Esophagus muscularis mucosa (tissue), 4 donors: Measurements from ENCODE around the gene RIOK2. TPM values are rescaled to one million over a fixed set of nuclear protein-coding genes. Genes with fewer than 3 reads are reported as not detected.
"Not testable (repeated sequence)": the region's sequence is repeated elsewhere in the genome, so short reads cannot be mapped to it uniquely, and the experiment has no call there.

Experiments used
- DNase-seq: peaks from one replicate; pipeline ENCODE4 v3.0.0-alpha.2; 2017; ENCODE audit errors: extremely low spot score
- H3K27ac ChIP-seq, 4 donors: fragments of 200-600 bp; sonication (generic); replicated peaks in 1 of 4; 1 replicate in 3 of 4; 2 replicates in 1 of 4; pipeline ENCODE4 v1.5.1; 2016 to 2019; ENCODE audit warnings: mild to moderate bottlenecking in 1 of 4
- H3K27me3 ChIP-seq, 4 donors: fragments of 200-600 bp; sonication (generic); one replicate each; pipeline versions ENCODE4 v1.5.1 to v1.6.0; 2016 to 2019
- H3K36me3 ChIP-seq, 4 donors: fragments of 200-600 bp; sonication (generic); one replicate each; pipeline ENCODE4 v1.5.1; 2016 to 2019
- H3K4me1 ChIP-seq, 4 donors: fragments of 200-600 bp; sonication (generic); one replicate each; pipeline ENCODE4 v1.5.1; 2016 to 2019
- H3K4me3 ChIP-seq, 4 donors: fragments of 200-600 bp; sonication (generic); 1 replicate in 2 of 4; 2 replicates in 2 of 4; pipeline ENCODE4 v1.5.1; 2016 to 2019; ENCODE audit warnings: mild to moderate bottlenecking in 4 of 4, moderate library complexity in 1 of 4
- H3K9me3 ChIP-seq, 4 donors: fragments of 200-600 bp; sonication (generic); 1 replicate in 3 of 4; 2 replicates in 1 of 4; pipeline ENCODE4 v1.5.1; 2016 to 2019
- EP300 ChIP-seq: sonication (generic); formaldehyde crosslinking; IDR thresholded peaks from one replicate; pipeline ENCODE4 v1.6.1; 2017; ENCODE audit warnings: antibody characterized with exemption
- POLR2A ChIP-seq: fragments of 450-650 bp; IDR thresholded peaks from one replicate; pipeline ENCODE4 v1.6.1; 2017; ENCODE audit warnings: antibody characterized with exemption, moderate library complexity, mild to moderate bottlenecking, low read depth
- POLR2AphosphoS5 ChIP-seq, 2 donors: sonication (generic); formaldehyde crosslinking; IDR thresholded peaks; one replicate each; pipeline ENCODE4 v1.6.1; 2017; ENCODE audit warnings: antibody characterized with exemption in 2 of 2
- WGBS: methylation state at CpG from one replicate; pipeline ENCODE4 v1.1.5; 2018; 5-methylcytosine and 5-hydroxymethylcytosine counted together
- intact Hi-C: fragments of 100-400 bp; cut with DNase I; formaldehyde crosslinking; loops from one replicate; pipeline ENCODE4 v1.15.1; 2023
- total RNA-seq, 4 donors: library from RNA; depleted of rRNA; stranded (reverse); fragments of >200 nt; gene quantifications; one replicate each; pipeline versions ENCODE4 v1.1.0 to v1.2.1, GENCODE V29; 2016
- TF ChIP-seq, protein P1 (sequence below), 3 experiments: fragments of 200-600 bp in 2 of 3; fragments of 450-650 bp in 1 of 3; sonication (generic) in 2 of 3; IDR thresholded peaks; one replicate each; pipeline ENCODE4 v1.5.1; 2017 to 2019; ENCODE audit warnings: antibody characterized with exemption in 3 of 3, mild to moderate bottlenecking in 2 of 3, moderate library complexity in 1 of 3

Gene RIOK2
- total RNA-seq, 4 donors from 2014 or later: 9.4 to 28.8 (median 18.7) TPM

DNA sequence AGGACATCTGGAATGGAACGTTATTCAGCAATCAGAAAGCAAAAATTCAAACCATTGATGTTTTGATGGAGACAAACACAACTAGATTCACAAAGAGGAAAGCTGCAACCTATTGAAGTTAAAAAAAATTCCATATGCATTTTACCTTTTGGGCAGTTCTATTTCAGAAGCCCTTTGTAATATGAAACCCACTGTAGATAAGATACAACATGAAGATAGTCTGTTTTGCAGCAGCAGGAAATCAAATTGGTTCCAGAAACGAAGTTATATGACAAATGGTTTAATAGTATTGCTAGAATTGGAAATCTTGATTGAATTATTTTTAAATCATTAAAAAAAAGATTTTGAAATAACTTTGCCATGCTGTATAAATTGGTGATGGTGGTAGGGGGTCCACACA is 41.5 kb downstream of the RIOK2 start:
- intact Hi-C loops: no loop called here
- H3K36me3 ChIP-seq: no peaks in the 10 kb centered on the region
- H3K4me1 ChIP-seq: peaks cover 6 to 11% (median 7%) of the 10 kb centered on the region in 4 donors
- TF ChIP-seq POLR2AphosphoS5 (IDR thresholded peaks at IDR 0.05): no peak
- TF ChIP-seq POLR2A: no peak
- TF ChIP-seq, protein P1, sequence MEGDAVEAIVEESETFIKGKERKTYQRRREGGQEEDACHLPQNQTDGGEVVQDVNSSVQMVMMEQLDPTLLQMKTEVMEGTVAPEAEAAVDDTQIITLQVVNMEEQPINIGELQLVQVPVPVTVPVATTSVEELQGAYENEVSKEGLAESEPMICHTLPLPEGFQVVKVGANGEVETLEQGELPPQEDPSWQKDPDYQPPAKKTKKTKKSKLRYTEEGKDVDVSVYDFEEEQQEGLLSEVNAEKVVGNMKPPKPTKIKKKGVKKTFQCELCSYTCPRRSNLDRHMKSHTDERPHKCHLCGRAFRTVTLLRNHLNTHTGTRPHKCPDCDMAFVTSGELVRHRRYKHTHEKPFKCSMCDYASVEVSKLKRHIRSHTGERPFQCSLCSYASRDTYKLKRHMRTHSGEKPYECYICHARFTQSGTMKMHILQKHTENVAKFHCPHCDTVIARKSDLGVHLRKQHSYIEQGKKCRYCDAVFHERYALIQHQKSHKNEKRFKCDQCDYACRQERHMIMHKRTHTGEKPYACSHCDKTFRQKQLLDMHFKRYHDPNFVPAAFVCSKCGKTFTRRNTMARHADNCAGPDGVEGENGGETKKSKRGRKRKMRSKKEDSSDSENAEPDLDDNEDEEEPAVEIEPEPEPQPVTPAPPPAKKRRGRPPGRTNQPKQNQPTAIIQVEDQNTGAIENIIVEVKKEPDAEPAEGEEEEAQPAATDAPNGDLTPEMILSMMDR (IDR thresholded peaks at IDR 0.05): no peak
- H3K27me3 ChIP-seq: no peaks in the 10 kb centered on the region
- DNase-seq: no peak
- H3K27ac ChIP-seq: no peak overlapping the region
- no peaks in the 10 kb centered on the region for H3K9me3 ChIP-seq
- 75% methylated on average over 2 of the region's 2 CpGs for WGBS
- no peak overlapping the region for H3K4me3 ChIP-seq

DNA sequence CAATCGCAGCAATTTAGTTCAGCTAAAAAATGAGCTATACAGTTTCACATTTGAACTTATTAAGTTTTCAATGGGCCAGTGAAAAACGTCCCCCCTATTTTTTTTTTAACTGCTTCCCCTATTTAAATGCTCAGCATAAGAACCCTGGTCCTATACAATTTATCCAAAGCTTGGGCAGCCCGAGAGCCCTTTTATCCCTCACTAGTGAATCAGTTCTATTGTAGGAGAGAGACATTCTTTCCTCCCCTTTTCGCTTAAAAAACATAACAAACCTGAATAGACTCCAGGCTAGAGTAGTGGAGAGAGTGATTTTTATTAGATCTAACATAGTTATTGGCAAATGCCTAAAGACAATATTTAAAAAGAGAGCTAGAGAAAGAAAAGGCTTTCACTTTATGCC is 42.0 kb downstream of the RIOK2 start:
- no peak for DNase-seq
- no peaks in the 10 kb centered on the region for H3K36me3 ChIP-seq
- intact Hi-C loops: no loop called here
- TF ChIP-seq POLR2A: no peak
- TF ChIP-seq, protein P1 (IDR thresholded peaks at IDR 0.05): no peak
- no peak for TF ChIP-seq EP300
- no peak for TF ChIP-seq POLR2AphosphoS5 (IDR thresholded peaks at IDR 0.05)
- no peak overlapping the region for H3K4me3 ChIP-seq
- no peaks in the 10 kb centered on the region for H3K27me3 ChIP-seq
- no peak overlapping the region for H3K27ac ChIP-seq
- peaks cover 6 to 11% (median 7%) of the 10 kb centered on the region in 4 donors for H3K4me1 ChIP-seq
- no peaks in the 10 kb centered on the region for H3K9me3 ChIP-seq
- 69% methylated on average over 4 of the region's 4 CpGs for WGBS

DNA sequence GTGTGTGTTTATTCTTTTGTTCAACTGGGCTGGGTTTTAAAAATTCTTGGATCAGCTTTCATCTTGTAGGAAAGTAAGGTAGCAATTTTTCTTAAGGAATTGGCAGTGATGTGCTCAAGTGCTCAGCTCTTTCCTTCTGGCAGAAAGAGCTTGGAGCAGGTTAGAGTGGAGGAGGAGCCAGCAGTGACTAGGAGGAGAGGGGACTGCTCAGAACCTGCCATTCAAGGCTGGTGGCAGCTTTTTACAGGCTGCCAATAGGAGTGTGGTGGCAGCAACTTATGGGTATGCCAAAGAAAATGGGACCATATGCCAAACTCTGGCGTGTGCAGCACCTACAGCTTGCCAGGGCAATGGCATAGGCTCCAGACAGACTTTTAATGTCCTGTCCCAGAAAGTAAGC is 42.8 kb downstream of the RIOK2 start:
- H3K9me3 ChIP-seq, DNase-seq, H3K27ac ChIP-seq, H3K36me3 ChIP-seq, H3K4me3 ChIP-seq, intact Hi-C loops, H3K27me3 ChIP-seq: not testable (repeated sequence)
- 82% methylated on average over 1 of the region's 1 CpG for WGBS
- peaks cover 6 to 11% (median 7%) of the 10 kb centered on the region in 4 donors for H3K4me1 ChIP-seq

DNA sequence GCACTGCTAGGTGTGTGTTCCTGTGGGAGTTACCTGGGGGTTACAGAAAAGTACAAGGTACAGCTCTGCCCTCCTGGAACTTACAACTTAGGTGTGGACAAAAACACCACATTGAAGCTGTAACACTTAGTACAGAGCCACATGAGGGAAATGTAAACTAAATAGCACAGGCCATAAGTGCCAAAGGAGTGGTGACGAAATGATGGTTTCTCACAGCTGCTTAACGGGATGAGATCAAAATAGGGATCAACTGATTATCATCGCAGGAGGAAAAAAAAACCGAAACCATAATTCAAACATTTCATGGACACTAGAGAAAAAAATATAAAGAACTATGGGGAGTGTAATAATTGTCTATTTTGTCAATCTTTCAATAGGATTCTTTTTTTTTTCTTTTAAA is 46.6 kb downstream of the RIOK2 start:
- Histone ChIP-seq H3K4me3 (no peak overlapping the region), H3K27me3 (no peaks in the 10 kb centered on the region), H3K27ac (no peak overlapping the region), H3K9me3 (no peaks in the 10 kb centered on the region), H3K4me1 (no peaks in the 10 kb centered on the region), H3K36me3 (no peaks in the 10 kb centered on the region)
- 88% methylated on average over 4 of the region's 4 CpGs for WGBS
- intact Hi-C loops: no loop called here
- TF ChIP-seq, protein P1 (IDR thresholded peaks at IDR 0.05): no peak
- no peak for TF ChIP-seq POLR2A
- no peak for TF ChIP-seq POLR2AphosphoS5 (IDR thresholded peaks at IDR 0.05)
- TF ChIP-seq EP300: no peak
- DNase-seq: no peak

DNA sequence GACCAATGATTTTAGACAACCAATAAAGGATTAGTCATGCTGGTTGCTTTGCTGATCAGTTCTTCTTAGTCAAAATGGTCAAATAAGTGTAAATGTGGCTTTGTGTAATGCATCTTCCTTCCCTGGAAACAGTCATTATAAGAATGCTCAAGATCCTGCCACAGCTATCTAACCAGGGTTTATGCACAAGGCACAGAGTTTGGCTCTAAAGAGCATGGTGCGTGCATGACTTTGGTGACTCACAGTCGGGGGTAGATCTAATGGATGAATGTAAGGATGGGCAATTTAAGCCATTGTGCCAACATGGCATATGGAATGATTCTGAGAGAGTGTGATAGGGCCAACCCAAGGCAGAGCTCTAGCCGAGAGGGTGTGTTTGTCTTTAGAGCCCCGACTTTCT is 47.2 kb downstream of the RIOK2 start:
- intact Hi-C loops: no loop called here
- Histone ChIP-seq H3K36me3 (no peaks in the 10 kb centered on the region), H3K4me3 (no peak overlapping the region), H3K9me3 (no peaks in the 10 kb centered on the region), H3K27ac (no peak overlapping the region), H3K4me1 (peaks cover 0 to 4% (median 0%) of the 10 kb centered on the region in 4 donors), H3K27me3 (no peaks in the 10 kb centered on the region)
- DNase-seq: no peak
- TF ChIP-seq POLR2AphosphoS5 (IDR thresholded peaks at IDR 0.05) (no peak), EP300 (no peak), POLR2A (no peak)
- TF ChIP-seq, protein P1 (IDR thresholded peaks at IDR 0.05): no peak
- 91% methylated on average over 4 of the region's 4 CpGs for WGBS
